Measurements from ENCODE around the gene WIPF3.
A peak's percentile ranks its signal among the peaks of the same experiment; 100 is the strongest.
"Not testable (repeated sequence)": the region's sequence is repeated elsewhere in the genome, so short reads cannot be mapped to it uniquely, and the experiment has no call there.

Gene WIPF3

DNA sequence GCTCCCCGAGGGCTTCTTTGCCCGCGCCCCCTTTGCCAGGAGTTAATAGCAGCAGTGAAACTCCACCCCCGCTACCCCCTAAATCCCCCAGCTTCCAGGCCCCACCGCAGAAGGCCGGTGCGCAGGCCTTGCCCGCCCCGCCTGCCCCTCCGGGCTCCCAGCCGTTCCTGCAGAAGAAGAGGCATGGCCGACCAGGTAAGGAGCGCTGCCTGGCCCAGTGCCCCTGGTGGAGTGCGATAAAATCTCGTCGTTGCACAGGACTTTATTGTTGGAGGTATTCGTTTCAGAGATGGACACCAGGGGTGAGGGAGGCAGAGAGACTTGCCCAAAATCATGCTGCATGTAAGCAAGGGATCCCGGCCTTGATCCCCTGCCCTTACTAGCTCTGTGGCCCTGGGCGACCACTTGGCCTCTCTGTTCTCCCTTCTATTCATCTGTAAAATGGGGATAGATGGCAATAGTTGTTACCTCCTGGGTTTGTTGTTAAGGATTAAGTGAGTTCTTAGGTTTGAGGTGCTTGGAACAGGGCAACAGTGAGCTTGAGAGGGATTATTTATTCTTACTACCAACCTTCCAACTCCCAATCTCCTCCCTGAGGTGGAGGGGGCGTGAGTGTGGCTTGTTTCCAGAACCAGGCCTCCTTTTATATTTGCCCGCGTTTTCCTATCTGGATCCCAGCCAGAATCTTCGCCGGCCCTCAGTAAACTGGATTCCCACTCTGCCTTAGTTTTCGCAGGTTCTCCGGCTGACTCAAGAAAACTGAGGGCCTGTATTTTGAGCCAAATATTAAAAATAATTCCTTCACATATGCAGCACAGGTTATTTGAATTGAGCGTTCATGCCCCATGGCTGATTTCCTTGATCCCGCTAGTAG lies 78.3 kb downstream of the WIPF3 start:
- DNase-seq = peak; percentile 23

DNA sequence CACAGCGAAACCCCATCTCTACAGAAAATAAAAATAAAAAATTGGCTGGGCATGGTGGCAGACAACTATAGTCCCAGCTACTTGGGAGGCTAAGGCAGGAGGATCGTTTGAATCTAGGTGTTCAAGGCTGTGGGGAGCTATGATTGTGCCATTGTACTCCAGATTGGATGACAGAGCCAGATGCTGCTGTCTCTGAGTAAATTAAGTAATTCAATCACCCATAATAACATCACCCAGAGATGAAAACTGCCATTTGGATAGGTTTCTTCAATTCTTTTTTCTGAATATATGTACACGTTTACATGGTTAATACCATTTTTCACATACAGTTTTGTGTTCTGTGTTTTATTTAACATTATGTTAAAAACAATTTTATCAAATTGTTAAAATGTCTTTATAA lies 79.3 kb downstream of the WIPF3 start:
- no peak for DNase-seq

DNA sequence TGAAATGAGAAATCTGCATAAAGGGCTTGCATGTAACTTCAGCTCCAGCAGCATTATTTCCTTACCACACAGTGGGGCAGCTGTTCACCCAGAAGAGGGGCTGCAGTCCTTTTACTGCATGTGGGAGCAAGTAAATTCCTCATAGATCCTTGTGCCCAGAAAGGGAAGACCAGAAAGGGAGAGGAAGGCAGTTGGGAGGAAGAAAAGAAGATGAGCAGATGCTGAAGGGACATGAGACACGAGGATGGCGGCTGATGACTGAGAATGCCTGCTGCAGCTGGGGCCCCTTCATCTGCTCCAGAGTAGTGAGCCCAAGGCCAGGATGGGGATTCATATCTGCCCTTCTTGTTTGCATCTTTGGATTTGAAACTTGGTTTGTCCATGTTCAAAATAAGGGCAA lies 80.5 kb downstream of the WIPF3 start:
- DNase-seq = no peak

DNA sequence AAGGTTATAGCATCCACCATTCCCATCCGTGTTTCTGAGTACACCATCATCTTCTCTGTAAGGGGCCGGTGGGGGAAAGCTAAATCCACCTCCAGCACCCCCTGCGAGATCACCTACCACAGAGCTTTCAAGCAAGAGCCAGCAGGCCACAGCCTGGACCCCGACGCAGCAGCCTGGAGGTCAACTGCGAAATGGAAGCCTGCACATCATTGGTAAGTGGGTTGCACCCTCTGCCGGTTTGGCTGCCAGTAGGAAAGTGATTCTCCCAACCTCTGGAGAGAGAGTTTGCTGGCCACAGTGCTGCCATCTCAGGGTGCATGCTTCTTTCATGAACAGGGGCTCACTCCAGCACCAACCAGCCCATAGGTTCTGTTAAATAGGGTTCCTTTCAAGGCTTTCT lies 81.7 kb downstream of the WIPF3 start:
- no peak for DNase-seq

DNA sequence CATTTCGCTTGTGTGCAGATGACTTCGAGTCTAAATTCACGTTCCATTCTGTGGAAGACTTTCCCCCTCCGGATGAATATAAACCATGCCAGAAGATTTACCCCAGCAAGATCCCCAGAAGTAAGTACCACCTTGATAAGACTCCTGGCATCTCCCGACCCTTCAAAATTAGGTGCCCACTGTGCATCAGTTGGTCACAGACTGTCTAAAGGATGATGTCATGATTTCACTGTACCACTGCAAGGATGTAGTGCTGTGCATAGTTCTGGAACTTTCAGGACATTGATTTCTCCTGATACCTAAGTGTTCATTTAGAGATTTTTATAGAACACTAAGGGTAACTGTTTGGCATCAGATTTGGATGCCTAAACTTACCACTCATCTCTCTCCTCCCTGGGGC lies 83.0 kb downstream of the WIPF3 start:
- DNase-seq = no peak

DNA sequence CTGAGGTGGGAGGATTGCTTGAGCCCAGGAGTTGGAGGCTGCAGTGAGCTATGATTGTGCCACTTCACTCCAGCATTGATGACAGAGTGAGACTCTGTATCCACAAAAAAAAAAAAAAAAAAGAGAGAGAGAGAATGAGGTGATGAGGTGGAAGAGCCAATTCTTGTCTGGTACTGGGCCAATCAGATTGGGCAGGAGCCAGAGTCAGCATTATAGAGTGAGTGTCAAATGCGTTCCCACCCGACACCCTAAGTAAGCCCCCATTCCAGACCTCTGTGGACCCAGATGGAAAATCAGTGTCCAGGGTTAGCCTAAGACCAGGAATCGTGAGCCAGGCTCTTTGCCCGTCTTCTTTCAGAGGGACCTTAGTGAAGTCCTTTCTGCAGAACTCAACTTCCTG lies 83.9 kb downstream of the WIPF3 start:
- DNase-seq = no peak

DNA sequence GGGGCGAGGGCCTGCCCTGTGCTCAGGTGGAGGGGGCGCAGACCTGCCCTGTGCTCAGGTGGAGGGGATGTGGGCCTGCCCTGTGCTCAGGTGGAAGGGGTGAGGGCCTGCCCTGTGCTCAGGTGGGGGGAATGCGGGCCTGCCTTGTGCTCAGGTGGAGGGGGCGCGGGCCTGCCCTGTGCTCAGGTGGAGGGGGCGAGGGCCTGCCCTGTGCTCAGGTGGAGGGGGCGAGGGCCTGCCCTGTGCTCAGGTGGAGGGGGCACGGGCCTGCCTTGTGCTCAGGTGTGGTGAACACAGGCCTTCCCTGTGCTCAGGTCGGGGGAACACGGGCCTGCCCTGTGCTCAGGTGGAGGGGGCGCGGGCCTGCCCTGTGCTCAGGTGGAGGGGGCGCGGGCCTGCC lies 84.5 kb downstream of the WIPF3 start:
- not testable (repeated sequence) for DNase-seq

DNA sequence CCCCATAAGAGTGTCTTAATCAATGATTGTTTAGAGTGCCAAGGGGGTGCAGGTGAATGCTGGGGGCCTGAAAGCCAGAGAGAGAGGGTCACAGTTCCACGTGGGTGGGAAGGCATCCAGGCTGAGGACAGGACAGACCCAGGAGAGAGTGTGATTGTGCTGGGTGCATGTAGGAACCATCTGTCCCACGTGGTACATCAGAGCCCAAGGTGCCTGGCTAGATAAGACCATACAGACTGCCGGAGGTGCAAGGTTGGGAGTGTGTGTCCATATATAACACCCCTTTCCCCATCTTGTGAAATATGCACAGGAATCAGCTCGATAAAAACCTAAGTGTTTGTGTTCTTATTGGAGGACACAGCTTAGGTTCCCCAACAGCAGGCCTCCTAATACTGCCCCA lies 85.5 kb downstream of the WIPF3 start:
- DNase-seq = no peak

DNA sequence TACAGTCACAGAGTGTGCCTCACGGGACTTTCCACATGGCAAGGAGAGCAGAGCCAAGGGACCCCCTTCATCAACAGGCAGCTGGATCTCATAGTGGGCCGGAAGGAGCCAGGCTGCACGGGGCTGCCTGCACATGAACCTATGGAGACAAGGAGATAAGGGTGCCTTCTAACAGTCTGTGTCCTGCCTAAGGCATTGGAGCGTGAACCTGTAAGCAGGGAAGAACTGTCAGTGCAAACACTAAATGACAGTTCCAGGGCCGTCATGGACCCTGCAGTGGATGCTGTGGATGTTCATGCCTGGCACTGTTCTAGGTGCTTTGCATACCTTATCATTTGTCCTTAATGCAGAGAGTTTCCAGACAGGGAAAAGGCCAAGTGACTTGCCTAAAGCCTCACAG lies 85.9 kb downstream of the WIPF3 start:
- DNase-seq = no peak

DNA sequence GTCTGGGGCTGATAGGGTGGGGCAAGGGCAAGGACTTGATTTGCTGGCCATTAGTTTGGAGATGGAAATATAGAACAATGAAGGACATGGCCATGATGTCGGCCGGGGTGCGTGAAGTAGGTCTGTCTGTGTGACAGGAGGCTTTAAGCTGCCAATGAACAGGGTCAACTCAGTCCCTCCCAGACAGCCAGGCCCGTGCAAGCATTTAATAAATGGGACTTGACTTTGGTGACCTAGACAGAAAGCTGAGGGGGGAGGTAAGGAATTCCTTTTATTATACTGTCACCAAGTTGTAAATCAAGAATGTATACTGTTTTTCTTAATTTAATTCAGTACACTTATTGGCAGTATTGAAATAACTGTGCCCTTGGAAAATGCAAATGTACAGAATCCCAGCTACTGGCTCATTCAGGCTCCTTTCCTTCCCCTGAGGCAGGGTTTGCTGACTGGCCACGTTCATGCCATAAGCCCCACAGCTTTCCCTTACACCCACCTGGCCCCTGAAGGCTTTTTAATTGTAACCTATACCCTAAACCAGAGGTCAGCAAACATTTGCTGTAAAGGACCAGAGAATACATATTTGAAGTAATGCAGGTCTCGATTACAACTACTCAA lies 87.2 kb downstream of the WIPF3 start:
- no peak for DNase-seq

DNA sequence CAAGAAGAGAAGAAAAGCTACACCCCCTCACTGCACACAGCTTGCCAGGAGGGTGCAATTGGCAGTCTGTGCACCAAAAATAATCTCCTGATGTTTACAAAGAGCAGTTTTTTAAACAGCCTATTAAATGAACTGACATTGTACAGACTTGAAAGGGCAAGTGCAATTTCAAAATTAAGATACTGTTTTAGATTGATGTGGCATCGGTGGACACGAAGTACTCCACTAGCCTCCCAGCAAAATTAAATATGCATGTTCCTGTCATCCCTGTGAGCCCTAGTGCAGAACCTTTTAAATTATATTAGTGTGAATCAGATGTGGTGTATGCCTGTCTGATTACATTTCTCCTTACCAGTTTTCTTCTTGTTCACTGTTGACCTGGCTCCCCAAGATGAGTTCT lies 87.9 kb downstream of the WIPF3 start:
- no peak for DNase-seq

DNA sequence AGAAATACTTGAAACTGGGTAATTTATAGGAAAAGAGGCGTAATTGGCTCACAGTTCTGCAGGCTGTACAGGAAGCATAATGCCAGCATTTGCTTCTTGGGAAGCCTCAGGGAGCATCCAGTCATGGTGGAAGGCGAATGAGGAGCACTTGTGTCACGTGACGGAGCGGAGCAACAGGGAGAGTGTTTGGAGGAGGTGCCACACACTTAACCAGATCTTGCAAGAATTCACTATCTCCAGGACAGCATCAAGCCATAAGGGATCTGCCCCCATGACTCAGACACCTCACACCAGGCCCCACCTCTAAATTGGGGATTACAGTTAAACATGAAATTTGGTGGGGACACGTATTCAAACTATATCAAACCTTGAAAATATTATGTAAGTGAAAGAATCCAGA lies 89.3 kb downstream of the WIPF3 start:
- no peak for DNase-seq

DNA sequence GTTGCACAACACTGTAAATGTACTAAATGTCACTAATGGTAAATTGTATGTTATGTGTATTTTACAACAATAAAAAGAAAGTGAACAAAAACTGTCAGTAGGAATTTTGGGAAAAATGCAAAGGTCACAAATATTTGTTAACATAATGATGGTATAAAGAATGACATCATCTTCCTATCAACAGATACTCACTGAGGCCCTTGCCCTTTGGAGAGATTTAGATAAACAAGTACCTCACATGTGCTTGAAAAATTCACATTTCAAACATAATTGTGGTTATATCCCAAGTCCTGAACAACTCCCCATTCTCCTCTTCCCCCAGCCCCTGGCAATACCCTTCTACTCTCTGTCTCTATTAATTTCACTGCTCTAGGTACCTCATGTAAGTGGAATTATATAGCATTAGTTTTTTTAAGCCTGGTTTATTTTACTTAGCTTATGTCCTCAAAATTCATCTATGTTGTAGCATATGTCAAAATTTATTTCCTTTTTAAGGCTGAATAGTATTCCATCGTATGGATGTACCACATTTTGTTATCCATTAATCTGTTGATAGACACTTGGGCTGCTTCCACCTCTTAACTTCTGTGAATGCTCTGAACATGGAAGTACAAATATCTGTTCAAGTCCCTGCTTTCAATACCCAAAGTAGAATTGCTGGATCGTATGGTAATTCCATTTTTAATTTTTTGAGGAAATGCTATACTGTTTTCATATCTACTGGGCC lies 90.5 kb downstream of the WIPF3 start:
- no peak for DNase-seq

DNA sequence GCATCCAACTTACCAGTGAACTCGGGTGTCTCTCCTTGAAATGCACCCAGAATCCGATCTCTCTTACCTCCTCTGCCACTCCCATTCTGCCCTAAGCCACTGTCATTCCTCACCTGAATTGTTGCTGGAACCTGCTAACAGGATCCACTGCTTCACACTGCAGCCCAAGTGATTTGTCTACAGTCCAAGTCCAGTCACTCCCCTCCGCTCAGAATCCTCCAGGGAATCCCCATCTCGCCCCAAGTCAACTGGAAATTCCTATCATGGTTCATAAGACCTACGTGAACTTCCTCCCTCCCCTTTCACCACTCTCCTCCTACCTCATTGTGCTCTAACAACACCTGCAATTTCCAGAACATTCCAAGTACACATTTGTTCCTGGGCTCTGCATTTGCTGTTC lies 92.0 kb downstream of the WIPF3 start:
- no peak for DNase-seq

DNA sequence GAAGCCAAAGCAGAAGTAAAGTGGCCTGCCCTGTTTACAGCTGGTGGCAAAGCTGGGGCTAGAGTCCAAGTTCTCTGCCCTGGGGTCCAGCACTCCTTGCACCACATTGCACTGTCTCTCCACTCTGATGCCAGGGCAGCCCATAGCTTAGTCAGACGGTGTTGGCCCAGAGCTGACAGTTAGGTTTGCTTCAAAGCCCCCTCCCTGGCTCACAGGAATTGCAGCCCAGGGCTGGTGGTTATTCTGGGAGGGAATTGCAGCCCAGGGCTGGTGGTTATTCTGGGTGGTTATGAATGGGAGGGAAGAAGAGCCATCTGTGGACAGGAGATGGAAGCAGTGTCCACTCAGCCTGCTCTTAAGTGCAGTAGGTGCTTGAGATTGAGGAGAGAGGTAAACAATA lies 94.4 kb downstream of the WIPF3 start:
- DNase-seq = no peak

DNA sequence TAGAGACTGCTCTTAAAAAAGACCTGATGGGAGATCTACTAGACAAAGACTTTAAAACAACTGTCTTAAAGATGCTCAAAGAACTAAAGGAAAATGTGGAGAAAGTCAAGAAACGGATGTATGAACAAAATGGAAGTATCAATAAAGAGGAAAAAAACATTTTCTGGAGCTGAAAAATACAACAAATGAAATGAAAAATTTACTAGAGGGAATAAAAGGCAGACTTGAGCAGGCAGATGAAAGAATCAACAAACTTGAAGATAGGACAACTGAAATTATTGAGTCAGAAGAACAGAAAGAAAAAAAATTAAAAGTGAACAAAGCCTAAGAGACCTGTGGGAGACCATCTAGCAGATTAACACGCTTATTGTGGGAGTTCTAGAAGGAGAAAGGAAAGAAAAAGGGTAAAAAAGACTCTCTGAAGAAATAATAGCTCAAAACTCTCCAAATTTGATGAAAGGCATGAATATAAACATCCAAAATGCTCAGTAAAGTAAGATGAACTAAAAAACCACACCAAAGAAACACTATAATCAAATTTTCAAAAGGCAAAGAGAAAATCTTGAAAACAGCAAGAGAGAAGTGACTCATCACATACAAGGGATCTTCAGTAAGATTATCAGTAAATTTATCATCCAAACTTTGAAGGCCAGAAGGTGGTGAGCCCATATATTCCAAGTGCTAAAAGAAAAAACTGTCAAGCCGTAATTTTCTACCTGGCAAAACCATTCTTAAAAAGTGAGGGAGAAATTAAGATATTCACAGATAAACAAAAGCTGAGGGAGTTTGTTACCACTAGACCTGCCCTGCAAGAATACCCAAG lies 100.1 kb downstream of the WIPF3 start:
- DNase-seq = no peak

DNA sequence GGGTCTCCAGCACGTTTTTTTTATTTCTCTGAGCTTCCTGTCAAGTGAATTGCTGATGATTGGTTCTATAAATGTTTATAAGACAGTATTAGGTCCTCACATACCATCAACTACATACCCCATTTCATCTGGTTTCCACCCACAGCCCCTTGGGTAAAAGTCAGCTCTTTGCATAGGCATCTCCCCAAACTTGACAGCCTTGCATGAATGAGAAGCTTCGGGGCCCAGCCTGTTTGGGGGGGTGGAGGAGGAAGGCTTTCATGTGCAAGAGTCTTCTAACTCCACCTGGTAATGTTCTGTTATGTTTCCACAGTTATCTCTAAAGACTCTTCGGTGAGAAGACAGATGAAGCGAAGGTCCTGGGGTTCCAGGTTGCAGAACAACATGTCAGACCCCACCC lies 107.9 kb downstream of the WIPF3 start:
- DNase-seq = no peak

DNA sequence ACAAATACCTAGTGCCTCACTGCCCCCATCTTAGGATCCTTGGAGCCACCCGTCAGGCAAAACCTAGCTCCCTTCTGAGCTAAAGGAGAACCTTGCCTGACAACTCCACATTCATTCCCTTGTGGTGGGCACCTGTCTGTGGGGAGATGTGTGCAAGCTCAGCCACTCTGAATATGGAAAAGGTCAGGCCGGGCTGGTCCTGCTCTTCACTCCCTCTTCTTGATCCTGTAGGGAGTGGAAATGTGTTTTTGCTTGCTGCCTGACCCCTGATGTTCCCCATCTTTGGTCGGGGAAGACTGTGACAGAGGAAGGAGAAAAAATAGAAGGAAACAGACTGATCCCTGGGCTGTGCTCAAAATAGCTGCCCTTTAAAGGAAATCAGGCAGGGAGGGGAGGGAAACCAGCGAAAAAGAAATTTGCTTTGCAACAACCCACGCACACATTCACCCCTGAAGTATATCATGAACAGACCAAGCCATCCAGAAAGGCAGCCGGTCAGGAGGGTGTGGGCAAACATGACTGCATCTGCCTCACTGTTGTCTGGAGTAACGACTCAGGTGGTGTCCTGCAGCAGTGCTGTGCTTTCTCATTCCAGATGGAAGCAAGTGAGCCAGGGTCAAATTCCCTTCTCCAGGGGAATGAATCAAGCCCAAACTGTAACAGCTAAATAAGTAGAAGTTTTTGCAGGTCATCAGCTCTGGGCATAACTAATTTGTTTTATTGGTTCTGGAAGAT lies 109.3 kb downstream of the WIPF3 start:
- no peak for DNase-seq

DNA sequence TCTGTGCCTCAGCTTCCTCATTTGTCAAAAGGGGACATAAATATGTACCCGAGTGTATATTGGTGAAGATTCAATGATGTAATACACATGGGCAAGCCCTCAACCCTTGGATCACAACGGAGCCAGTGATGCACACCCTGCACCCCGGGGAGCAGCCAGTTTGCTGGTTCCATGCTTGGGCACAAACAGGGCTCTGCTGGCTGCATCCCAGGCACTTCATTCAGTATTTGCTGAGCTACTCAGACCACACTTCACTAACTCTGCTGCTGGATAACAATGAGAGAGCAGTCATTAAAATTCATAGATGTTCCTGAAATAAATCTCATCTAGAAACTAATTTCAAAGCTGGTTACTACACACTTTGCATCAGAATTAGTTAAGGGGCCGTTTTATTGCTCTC lies 111.3 kb downstream of the WIPF3 start:
- peak; percentile 95 for DNase-seq

DNA sequence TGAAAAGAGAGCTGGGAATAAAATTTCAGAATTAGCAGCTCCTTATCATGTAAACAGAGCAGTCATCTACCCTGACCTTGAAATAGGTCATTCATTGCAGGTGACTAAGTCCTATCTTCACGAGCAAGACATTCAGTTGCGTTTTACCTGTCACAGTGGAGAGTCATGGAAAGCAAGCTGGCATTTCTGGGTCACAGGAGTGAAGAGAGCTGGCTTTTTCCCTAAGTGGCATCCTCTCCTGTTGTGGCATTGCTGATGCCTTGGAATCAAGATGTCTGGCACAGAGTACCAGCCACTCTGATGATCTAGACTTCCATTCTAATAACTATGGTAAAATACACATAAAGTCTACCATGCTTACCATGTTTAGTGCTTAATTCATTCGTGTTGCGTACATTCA lies 112.5 kb downstream of the WIPF3 start:
- no peak for DNase-seq

DNA sequence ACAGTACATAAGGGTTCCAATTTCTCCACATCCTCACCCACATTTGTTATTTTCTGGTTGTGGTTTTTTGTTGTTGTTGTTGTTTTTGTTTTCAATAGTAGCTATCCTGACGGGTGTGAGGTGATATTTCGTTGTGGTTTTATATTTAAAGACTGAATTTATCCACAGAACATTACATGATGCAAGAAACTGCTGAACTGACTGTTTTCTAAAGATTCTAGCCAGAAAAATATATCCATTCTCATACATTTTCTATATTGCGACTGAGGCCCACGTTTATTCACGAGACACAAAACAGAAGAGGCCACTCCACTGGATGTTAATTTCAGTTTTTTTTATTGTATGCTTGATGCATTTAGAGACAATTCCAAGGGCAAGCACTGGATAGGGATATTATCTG lies 113.5 kb downstream of the WIPF3 start:
- DNase-seq = no peak

DNA sequence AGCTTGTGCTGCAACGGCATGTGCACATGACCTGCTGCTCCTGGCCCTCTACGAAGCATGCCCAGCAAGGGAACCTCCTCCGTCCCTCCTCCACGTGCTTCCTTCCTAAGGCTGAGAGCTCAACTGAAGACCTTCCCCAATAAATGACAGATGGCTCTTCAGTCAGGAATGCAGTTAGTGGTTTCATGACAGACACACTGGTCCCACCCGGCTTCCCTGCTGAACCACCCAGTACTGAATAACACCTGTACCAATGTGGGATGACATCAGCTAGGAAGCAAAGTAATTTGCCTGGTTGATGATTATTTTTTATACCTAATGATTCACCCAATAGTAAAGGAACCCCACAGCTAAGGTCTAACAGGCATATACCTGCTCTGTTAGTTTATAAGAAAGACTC lies 114.2 kb downstream of the WIPF3 start:
- no peak for DNase-seq

Data from DMS79 (cell line).